Stimulated activated CD4-positive, alpha-beta T cell treated with anti-CD3 and anti-CD28 coated beads, Interleukin-4, amount 100 ng/mL, for 1 hour (primary cell): ENCODE results near the gene KRT84.
A peak's percentile ranks its signal among the peaks of the same experiment; 100 is the strongest.

Experiments
- DNase-seq: peaks from one replicate; pipeline ENCODE4 v3.0.0-alpha.2; 2020

The KRT84 gene

GRCh38 chr12:52382854-52383253 lies 2.6 kb downstream of the KRT84 start:
- no peak for DNase-seq

DNA sequence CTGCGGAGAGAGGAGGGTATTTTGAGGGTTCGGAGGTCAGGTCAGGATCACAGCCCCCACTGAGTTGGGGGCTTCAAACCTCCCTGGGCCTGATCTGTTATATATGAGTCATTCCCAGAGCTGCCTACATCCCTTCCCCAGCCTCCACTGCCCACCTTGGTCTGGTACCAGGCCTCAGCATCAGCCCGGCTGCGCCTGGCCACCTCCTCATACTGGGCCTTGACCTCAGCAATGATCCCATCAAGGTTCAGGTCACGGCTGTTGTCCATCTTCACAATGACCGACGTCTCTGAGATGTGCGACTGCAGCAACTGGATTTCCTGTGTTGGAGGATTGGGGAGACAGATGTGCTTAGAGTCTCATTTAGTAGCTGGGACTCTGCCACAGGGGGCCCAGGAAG lies 4.2 kb downstream of the KRT84 start:
- no peak for DNase-seq

- no peak for DNase-seq
Observed at GRCh38 chr12:52380271-52380694, 5.2 kb downstream of the KRT84 start.

DNA sequence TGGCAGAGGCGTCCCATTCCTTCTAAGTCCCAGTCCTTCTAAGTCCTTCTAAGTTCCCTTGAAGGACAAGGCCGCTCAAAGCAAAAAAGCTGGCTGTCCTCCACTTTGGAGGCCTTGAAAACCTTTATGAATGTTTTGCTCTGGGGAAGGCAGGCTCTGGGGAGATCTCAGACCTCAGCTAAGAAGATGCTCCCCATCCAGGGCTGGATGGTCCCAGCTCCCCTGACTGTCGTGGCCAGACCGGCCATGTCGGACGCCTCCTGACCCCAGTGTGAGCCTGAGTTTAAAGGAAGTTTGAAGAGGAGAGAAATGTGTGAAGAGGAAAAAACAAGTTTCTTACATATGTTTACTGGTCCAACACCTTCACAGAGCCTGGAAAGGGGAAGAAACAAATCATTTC lies 5.9 kb downstream of the KRT84 start:
- DNase-seq, result no peak

- no peak for DNase-seq
Observed at GRCh38 chr12:52378091-52378490, 7.4 kb downstream of the KRT84 start.

GRCh38 chr12:52377266-52377665 lies 8.2 kb downstream of the KRT84 start:
- no peak for DNase-seq

GRCh38 chr12:52372216-52373154 lies 13.0 kb downstream of the KRT84 start:
- peak; percentile 46 for DNase-seq

- no peak for DNase-seq
Observed at GRCh38 chr12:52371716-52372115, 13.7 kb downstream of the KRT84 start.

- no peak for DNase-seq
Observed at GRCh38 chr12:52370926-52371608, 14.4 kb downstream of the KRT84 start.

DNA sequence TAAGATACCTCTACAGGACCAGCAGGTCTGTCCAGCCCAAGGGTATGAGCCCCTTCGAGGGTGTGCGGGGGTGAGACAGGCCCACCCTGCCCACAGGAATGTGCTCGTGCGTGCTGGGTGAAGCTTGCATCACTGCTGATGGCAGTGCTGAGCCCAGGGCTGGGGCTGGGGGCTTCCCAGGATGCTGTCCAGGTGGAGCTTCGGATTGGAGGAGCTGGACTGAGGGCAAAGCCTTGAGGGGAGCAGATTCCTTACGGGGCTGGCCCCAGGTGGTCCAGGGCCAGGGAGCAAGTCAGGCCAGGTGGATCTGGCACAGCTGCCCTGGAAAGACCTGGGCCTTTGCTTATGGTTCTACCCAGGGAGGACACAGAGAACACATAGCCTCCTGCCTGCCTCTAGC lies 15.6 kb downstream of the KRT84 start:
- DNase-seq, result no peak

DNA sequence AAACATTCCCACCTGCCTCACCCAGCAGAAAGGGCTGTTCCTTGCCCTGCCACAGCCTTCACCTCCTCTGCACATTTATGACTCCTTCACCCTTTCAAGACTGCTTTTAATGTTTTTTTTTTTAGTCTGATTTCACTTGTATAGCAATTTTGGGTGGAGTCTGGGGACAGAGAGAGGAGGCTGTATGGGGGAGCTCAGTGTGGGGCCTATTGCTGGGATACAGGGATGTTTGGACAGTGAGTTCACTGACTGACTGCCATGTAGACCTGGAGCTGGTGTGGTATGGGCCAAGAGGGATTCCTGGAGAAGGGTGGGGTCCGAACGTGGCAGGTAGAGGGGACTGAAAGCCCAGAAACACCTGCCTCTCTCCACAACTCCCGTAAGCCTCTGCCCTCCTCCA lies 16.2 kb downstream of the KRT84 start:
- DNase-seq, result no peak

GRCh38 chr12:52368508-52368907 lies 16.9 kb downstream of the KRT84 start:
- DNase-seq, result no peak

GRCh38 chr12:52367876-52368275 lies 17.6 kb downstream of the KRT84 start:
- no peak for DNase-seq

DNA sequence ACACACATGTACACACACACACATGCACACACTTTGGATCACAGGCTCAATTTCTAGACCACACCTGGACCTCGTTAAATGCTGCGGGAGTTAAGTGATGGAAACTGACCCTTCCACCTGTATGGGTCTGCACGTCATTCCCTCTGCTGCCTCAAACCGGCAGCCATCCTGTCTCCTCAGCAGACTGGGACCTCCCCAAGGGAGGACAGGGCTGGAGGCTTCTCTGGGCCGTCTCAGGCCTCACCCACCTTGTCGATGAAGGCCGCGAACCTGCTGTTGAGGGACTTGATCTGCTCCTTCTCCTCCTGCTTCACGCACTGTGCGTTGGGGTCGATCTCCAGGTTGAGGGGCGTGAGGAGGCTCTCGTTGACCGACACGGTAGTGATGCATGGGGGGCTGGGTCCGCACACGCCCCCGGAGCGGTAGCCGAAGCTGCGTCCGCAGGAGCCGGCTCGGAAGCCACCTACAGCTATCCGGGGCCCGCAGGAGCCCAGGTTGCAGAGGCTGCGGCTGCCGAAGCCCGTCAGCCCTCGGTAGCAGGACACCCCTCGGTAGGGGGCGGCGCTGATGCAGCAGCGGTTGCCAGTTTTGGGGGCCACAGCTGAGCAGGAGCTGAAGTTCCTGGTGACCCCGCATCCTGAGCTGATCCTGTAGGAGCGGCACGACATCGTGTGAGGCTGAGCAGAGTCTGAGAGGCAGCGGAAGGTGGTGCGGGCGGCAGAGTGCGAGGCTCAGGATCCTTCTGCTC lies 18.5 kb downstream of the KRT84 start, which contains the start of gene KRT85:
TSS of gene KRT85 (minus strand) at position 744 of the 748 bp plus-strand sequence. CDS start at position 668, 76 bp downstream.
- DNase-seq, result no peak

DNA sequence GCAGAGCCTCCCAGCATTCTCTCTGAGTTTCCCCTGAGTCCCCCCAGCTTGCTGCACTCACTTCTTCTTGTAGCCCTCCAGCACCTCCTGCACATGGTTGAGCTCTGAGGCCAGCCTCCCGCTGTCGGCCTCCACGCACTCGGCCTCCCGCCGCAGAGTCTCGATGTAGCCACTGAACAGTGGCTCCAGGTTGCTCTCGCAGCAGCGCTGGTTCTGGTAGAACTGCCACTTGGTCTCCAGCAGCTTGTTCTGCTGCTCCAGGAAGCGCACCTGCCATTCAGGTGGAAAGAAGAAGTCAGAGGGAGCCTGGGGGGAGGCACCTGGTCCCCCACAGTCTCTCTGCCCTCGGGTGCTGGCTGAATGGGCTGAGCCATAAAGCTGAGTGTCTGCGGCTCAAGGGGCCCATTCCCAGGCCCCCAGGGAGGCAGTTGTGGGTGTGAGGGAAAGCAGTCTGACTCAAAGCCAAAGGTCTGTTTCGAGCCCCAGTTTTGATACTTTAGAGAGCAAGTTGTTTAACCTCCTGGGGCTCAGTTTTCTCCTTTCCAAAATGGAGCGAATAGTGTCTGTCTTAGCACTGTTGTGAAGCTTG lies 20.5 kb downstream of the KRT84 start:
- DNase-seq, result no peak

DNA sequence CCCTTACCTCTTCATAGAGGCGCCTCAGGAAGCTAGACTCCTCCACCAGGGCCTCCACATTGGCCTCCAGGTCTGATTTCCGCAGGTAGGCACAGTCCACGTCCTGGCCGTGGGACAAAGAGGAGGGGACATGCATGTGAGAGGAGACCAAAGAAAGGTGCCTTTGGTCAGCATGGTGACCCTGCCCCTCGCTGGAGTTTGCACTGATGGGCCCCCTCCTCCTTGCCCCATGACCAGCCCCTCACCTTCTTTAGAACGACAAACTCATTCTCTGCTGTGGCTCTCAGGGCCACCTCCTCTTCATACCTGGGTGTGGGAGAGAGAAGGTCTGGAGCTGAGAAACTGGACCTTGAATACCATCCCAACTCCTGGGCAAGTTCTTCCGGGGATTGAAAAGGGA lies 21.4 kb downstream of the KRT84 start:
- no peak for DNase-seq

DNA sequence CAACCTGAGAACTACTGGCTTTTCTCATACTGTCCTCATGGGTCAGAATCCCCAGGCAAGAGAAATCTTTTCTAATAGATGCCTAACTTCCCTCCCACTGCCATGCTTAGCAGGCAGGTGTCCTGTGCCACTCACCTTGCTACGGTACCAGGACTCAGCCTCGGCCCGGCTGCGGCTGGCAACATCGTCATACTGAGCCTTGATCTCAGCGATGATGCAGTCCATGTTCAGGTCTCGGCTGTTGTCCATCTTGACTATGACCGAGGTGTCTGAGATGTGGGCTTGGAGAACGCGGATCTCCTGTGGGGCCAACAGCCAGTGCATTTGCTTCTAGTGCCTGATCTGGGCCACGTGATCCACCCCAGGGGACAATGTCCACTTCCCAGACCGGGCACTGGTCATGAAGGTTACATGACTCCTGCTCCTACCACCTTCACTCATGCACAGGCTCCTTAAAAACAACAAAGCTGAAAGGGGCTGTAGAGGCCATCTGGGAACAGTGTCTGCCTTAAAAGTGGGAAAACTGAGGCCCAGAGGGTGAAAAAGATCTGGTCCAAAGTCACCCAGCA lies 22.3 kb downstream of the KRT84 start:
- no peak for DNase-seq

DNA sequence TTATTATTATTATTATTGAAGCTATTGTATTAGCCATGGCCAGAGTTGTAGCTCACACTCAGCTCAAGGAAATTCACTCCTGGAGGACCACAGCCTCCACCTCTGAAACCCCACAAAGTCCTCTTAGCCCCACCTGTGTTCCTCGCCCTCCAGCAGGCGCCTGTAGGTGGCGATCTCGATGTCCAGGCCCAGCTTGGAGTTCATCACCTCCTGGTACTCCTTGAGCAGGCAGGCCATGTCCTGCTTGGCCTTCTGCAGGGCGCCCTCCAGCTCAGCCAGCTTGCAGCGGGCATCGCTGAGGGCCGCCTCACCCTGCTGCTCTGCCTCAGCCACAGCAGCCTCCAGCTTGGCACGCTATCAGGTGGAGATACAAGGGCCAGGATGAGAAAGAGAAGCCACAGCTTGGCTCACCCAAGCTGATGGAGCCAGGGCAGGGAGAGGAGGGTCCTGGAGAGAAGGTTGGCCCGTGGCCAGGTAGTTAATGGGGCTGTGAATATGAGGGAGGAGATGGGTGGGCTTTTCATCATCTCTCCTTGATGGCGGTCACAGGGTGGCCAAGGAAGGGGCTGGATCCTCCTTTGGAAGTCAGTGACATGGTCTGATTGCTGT lies 23.2 kb downstream of the KRT84 start:
- DNase-seq, result no peak

DNA sequence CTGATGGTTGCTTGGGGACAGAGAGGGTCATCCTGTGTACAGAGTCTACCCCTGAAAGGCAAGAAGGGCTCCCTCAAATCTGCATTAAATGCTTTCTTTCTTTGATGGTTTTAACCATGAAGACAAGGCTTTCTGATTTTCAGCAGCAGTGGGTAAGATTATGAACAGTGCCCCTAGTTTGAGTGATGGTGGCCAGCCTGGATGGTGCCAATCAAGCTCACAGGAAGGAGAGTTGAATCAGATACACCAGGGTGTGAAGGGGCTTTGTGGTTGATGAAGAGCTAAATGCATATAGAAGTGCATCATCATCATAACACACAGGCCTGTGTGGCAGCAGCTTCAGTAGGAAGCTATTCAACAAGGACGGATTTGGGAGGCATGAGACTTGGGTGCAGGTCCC lies 23.9 kb downstream of the KRT84 start:
- no peak for DNase-seq

- no peak for DNase-seq
Observed at GRCh38 chr12:52360663-52361271, 24.7 kb downstream of the KRT84 start.

- DNase-seq, result no peak
Observed at GRCh38 chr12:52360106-52360662, 25.3 kb downstream of the KRT84 start.
